Activated CD8-positive, alpha-beta T cell treated with anti-CD3 and anti-CD28 coated beads for 36 hours (primary cell): ENCODE measurements around the gene ITPRID1. TPM values are rescaled to one million over a fixed set of nuclear protein-coding genes. Genes with fewer than 3 reads are reported as not detected.

Experiments used
- ATAC-seq: fragments of 200-7000 bp; cut with Tn5 transposase; one replicate; pipeline ENCODE4 v1.10.0; 2021; ENCODE audit warnings: mild to moderate bottlenecking, moderate library complexity
- CTCF ChIA-PET: fragments of 350-600 bp; sonication (Branson Sonifier 250); formaldehyde crosslinking; loops from one replicate; lab custom pipeline; 2021; ENCODE audit warnings: antibody characterized with exemption; lab: Charles Lee
- POLR2A ChIA-PET: fragments of 350-600 bp; sonication (Branson Sonifier 250); formaldehyde crosslinking; loops from one replicate; lab custom pipeline; 2021; ENCODE audit warnings: antibody characterized with exemption; lab: Charles Lee
- DNase-seq: peaks from one replicate; pipeline ENCODE4 v3.0.0-alpha.2; 2020
- H3K27ac Mint-ChIP-seq: one replicate; pipeline ENCODE4 v1.8.0; 2021; ENCODE audit warnings: mild to moderate bottlenecking, mixed read lengths
- H3K27me3 Mint-ChIP-seq: one replicate; pipeline ENCODE4 v1.8.0; 2021; ENCODE audit warnings: mixed read lengths
- H3K36me3 Mint-ChIP-seq: one replicate; pipeline ENCODE4 v1.8.0; 2021; ENCODE audit warnings: low read depth, mixed read lengths
- H3K4me1 Mint-ChIP-seq: one replicate; pipeline ENCODE4 v1.8.0; 2021; ENCODE audit warnings: low read depth, mixed read lengths
- H3K4me3 Mint-ChIP-seq: one replicate; pipeline ENCODE4 v1.8.0; 2021; ENCODE audit warnings: mild to moderate bottlenecking, moderate library complexity, mixed read lengths
- H3K9me3 Mint-ChIP-seq: one replicate; pipeline ENCODE4 v1.8.0; 2021; ENCODE audit warnings: mixed read lengths
- CTCF ChIP-seq: fragments of 200-600 bp; IDR thresholded peaks from one replicate; pipeline ENCODE4 v1.8.0; 2022; ENCODE audit warnings: antibody characterized with exemption, mild to moderate bottlenecking
- intact Hi-C: fragments of 100-400 bp; cut with micrococcal nuclease; formaldehyde crosslinking; loops from one replicate; pipeline ENCODE4 v1.10.0; 2022
- total RNA-seq, 2 experiments: library from RNA; stranded (reverse); gene quantifications; one replicate each; pipeline ENCODE4 v1.2.3, GENCODE V29; 2021

The ITPRID1 gene
- total RNA-seq, 2 experiments from 2014 or later: not detected

- DNase-seq: no peak
- Mint-ChIP-seq H3K9me3 (peaks cover 2% of the 10 kb centered on the region), H3K27ac (no peak overlapping the region), H3K4me3 (no peak overlapping the region), H3K36me3 (no peaks in the 10 kb centered on the region), H3K27me3 (no peaks in the 10 kb centered on the region), H3K4me1 (no peaks in the 10 kb centered on the region)
- TF ChIP-seq CTCF: no peak
- no peak for ATAC-seq
- intact Hi-C loops: loop anchor here (5.0 kb wide), 1 partner anchor 45 kb away; no protein-coding TSS in a partner anchor
- CTCF ChIA-PET: no interaction called here
- POLR2A ChIA-PET: no interaction called here
These were observed 26.4 kb upstream of the ITPRID1 start for GRCh38 chr7:31487476-31487875.

GRCh38 chr7:31488562-31489203 lies 25.2 kb upstream of the ITPRID1 start:
- H3K9me3 Mint-ChIP-seq: peaks cover 2% of the 10 kb centered on the region
- intact Hi-C loops: loop anchor here (2.0 to 5.0 kb wide), 2 partner anchors 46 to 354 kb away; no protein-coding TSS in a partner anchor
- H3K4me3 Mint-ChIP-seq: no peak overlapping the region
- no peaks in the 10 kb centered on the region for H3K36me3 Mint-ChIP-seq
- peak; percentile 60 for TF ChIP-seq CTCF
- no peak overlapping the region for H3K27ac Mint-ChIP-seq
- DNase-seq: peak; percentile 62
- ATAC-seq: peak; percentile 58
- H3K4me1 Mint-ChIP-seq: no peaks in the 10 kb centered on the region
- no peaks in the 10 kb centered on the region for H3K27me3 Mint-ChIP-seq
- POLR2A ChIA-PET: no interaction called here
- CTCF ChIA-PET: interaction anchor here (1.1 kb wide), 1 partner anchor 354 kb away, joined by 4 read pairs; no protein-coding TSS in a partner anchor

GRCh38 chr7:31490796-31491314 lies 23.0 kb upstream of the ITPRID1 start:
- H3K27ac Mint-ChIP-seq: no peak overlapping the region
- intact Hi-C loops: no loop called here
- ATAC-seq (no peak), DNase-seq (no peak)
- no peaks in the 10 kb centered on the region for H3K4me1 Mint-ChIP-seq
- no peak overlapping the region for H3K4me3 Mint-ChIP-seq
- H3K9me3 Mint-ChIP-seq: peaks cover 2% of the 10 kb centered on the region
- ChIA-PET CTCF (interaction anchor here (1.6 kb wide), 1 partner anchor 357 kb away, joined by 3 read pairs; no protein-coding TSS in a partner anchor), POLR2A (no interaction called here)
- no peak for TF ChIP-seq CTCF
- no peaks in the 10 kb centered on the region for H3K27me3 Mint-ChIP-seq
- H3K36me3 Mint-ChIP-seq: no peaks in the 10 kb centered on the region

GRCh38 chr7:31492086-31492485 lies 21.8 kb upstream of the ITPRID1 start:
- no peak for DNase-seq
- intact Hi-C loops: no loop called here
- H3K36me3 Mint-ChIP-seq: no peaks in the 10 kb centered on the region
- H3K9me3 Mint-ChIP-seq: peaks cover 2% of the 10 kb centered on the region
- TF ChIP-seq CTCF: no peak
- no peaks in the 10 kb centered on the region for H3K27me3 Mint-ChIP-seq
- no peaks in the 10 kb centered on the region for H3K4me1 Mint-ChIP-seq
- no peak overlapping the region for H3K4me3 Mint-ChIP-seq
- no peak overlapping the region for H3K27ac Mint-ChIP-seq
- ATAC-seq: no peak
- ChIA-PET CTCF (interaction anchor here (1.6 kb wide), 1 partner anchor 358 kb away, joined by 3 read pairs; no protein-coding TSS in a partner anchor), POLR2A (no interaction called here)

- Mint-ChIP-seq H3K27ac (no peak overlapping the region), H3K4me3 (no peak overlapping the region), H3K4me1 (no peaks in the 10 kb centered on the region), H3K27me3 (no peaks in the 10 kb centered on the region), H3K36me3 (no peaks in the 10 kb centered on the region), H3K9me3 (peaks cover 3% of the 10 kb centered on the region)
- POLR2A ChIA-PET: no interaction called here
- TF ChIP-seq CTCF: no peak
- DNase-seq (no peak), ATAC-seq (no peak)
- CTCF ChIA-PET: no interaction called here
- intact Hi-C loops: no loop called here
These were observed 20.1 kb upstream of the ITPRID1 start for GRCh38 chr7:31493714-31494181.
